Lower leg skin (tissue), 4 donors: Measurements from ENCODE around the gene SULT6B1. TPM values are rescaled to one million over a fixed set of nuclear protein-coding genes. Genes with fewer than 3 reads are reported as not detected.

ENCODE experiments used
- DNase-seq, 2 donors: peaks; one replicate each; pipeline ENCODE4 v3.0.0-alpha.2; 2019; ENCODE audit warnings: low spot score in 2 of 2
- H3K4me3 ChIP-seq: fragments of 200-600 bp; sonication (generic); 2 replicates; pipeline ENCODE4 v1.5.1; 2017; ENCODE audit warnings: mild to moderate bottlenecking, low read depth; ENCODE audit not compliant: poor library complexity, severe bottlenecking
- CTCF ChIP-seq, 3 donors: fragments of 450-650 bp; IDR thresholded peaks; one replicate each; pipeline ENCODE4 v1.5.1; 2016; ENCODE audit warnings: antibody characterized with exemption in 3 of 3, mild to moderate bottlenecking in 3 of 3, moderate library complexity in 2 of 3
- POLR2A ChIP-seq, 2 donors: fragments of 450-650 bp; IDR thresholded peaks; one replicate each; pipeline ENCODE4 v1.6.1; 2016 to 2017; ENCODE audit warnings: antibody characterized with exemption in 2 of 2, mild to moderate bottlenecking in 1 of 2, moderate library complexity in 1 of 2
- WGBS, 2 donors: methylation state at CpG; one replicate each; pipeline ENCODE4 v1.1.5; 2018; 5-methylcytosine and 5-hydroxymethylcytosine counted together
- intact Hi-C: fragments of 100-400 bp; cut with DNase I; formaldehyde crosslinking; loops from one replicate; pipeline ENCODE4 v1.15.0; 2023; ENCODE audit warnings: low total_unique reads
- total RNA-seq, 4 donors: library from RNA; depleted of rRNA; stranded (reverse); fragments of >200 nt; gene quantifications; one replicate each; pipeline ENCODE4 v1.1.0, GENCODE V29; 2016

Gene SULT6B1
- total RNA-seq, 4 donors from 2014 or later: not detected

- TF ChIP-seq POLR2A (IDR thresholded peaks at IDR 0.05) (no peak), CTCF (IDR thresholded peaks at IDR 0.05) (no peak)
- WGBS, 2 donors: 34 to 37% methylated on average over 6 of the region's 6 CpGs
- intact Hi-C loops: no loop called here
- DNase-seq: no peak
- no peak overlapping the region for H3K4me3 ChIP-seq
Measured at GRCh38 chr2:37149626-37150322, 38.7 kb downstream of the SULT6B1 start.

- no peak for DNase-seq
- TF ChIP-seq CTCF (IDR thresholded peaks at IDR 0.05): no peak
- TF ChIP-seq POLR2A (IDR thresholded peaks at IDR 0.05): no peak
- intact Hi-C loops: no loop called here
- H3K4me3 ChIP-seq: no peak overlapping the region
- WGBS, 2 donors: 75 to 81% methylated on average over 7 of the region's 7 CpGs
Measured at GRCh38 chr2:37148325-37148724, 40.1 kb downstream of the SULT6B1 start.

GRCh38 chr2:37146062-37146461 lies 42.4 kb downstream of the SULT6B1 start:
- H3K4me3 ChIP-seq: no peak overlapping the region
- no peak for DNase-seq
- intact Hi-C loops: no loop called here
- WGBS, 2 donors: 90 to 92% methylated on average over 2 of the region's 2 CpGs
- TF ChIP-seq CTCF (IDR thresholded peaks at IDR 0.05) (no peak), POLR2A (IDR thresholded peaks at IDR 0.05) (no peak)

GRCh38 chr2:37143974-37144373 lies 44.5 kb downstream of the SULT6B1 start:
- no peak for TF ChIP-seq POLR2A (IDR thresholded peaks at IDR 0.05)
- TF ChIP-seq CTCF (IDR thresholded peaks at IDR 0.05): no peak

GRCh38 chr2:37142546-37142945 lies 45.9 kb downstream of the SULT6B1 start:
- intact Hi-C loops: no loop called here
- no peak for TF ChIP-seq CTCF (IDR thresholded peaks at IDR 0.05)
- no peak for TF ChIP-seq POLR2A (IDR thresholded peaks at IDR 0.05)
- no peak for DNase-seq
- H3K4me3 ChIP-seq: no peak overlapping the region

More at GRCh38 chr2:37143974-37144373, 44.5 kb downstream of the SULT6B1 start:
- DNase-seq: no peak
- intact Hi-C loops: no loop called here
- WGBS, 2 donors: 87 to 93% methylated on average over 1 of the region's 1 CpG
- H3K4me3 ChIP-seq: no peak overlapping the region

GRCh38 chr2:37132914-37133313 lies 55.6 kb downstream of the SULT6B1 start:
- WGBS, 2 donors: 98% methylated on average over 6 of the region's 6 CpGs
- DNase-seq: no peak
- no peak for TF ChIP-seq POLR2A (IDR thresholded peaks at IDR 0.05)
- TF ChIP-seq CTCF (IDR thresholded peaks at IDR 0.05): no peak
- intact Hi-C loops: no loop called here
- no peak overlapping the region for H3K4me3 ChIP-seq
